ENCODE measurements around the gene ARHGAP4.

The ARHGAP4 gene

GRCh38 chrX:153968754-153969124 is 42.7 kb upstream of the ARHGAP4 start:
- no peaks in the 10 kb centered on the region for H3K9me3 Mint-ChIP-seq
- peak; percentile 53 for DNase-seq
- H3K4me1 Mint-ChIP-seq, result peaks cover 52% of the 10 kb centered on the region
- peaks cover 10% of the 10 kb centered on the region for H3K36me3 Mint-ChIP-seq (ENCODE audit: low read depth)
- TF ChIP-seq CTCF (IDR thresholded peaks at IDR 0.05), result no peak
- no peak overlapping the region for H3K27ac Mint-ChIP-seq
- peaks cover 3% of the 10 kb centered on the region for H3K27me3 Mint-ChIP-seq (ENCODE audit: low read depth, poor library complexity)
- H3K4me3 Mint-ChIP-seq, result peak overlapping the region; percentile 100

- H3K27me3 Mint-ChIP-seq (ENCODE audit: low read depth, poor library complexity), result peaks cover 3% of the 10 kb centered on the region
- H3K36me3 Mint-ChIP-seq (ENCODE audit: low read depth), result peaks cover 10% of the 10 kb centered on the region
Measured at GRCh38 chrX:153968255-153968654, 42.2 kb upstream of the ARHGAP4 start.

GRCh38 chrX:153967536-153968224 is 41.6 kb upstream of the ARHGAP4 start:
- peaks cover 12% of the 10 kb centered on the region for H3K36me3 Mint-ChIP-seq (ENCODE audit: low read depth)

More at GRCh38 chrX:153968255-153968654, 42.2 kb upstream of the ARHGAP4 start:
- peak overlapping the region; percentile 100 for H3K4me3 Mint-ChIP-seq
- no peaks in the 10 kb centered on the region for H3K9me3 Mint-ChIP-seq
- peaks cover 47% of the 10 kb centered on the region for H3K4me1 Mint-ChIP-seq
- TF ChIP-seq CTCF (IDR thresholded peaks at IDR 0.05), result no peak
- no peak for DNase-seq
- peak overlapping the region; percentile 88 for H3K27ac Mint-ChIP-seq

GRCh38 chrX:153966841-153967535 is 40.9 kb upstream of the ARHGAP4 start:
- Mint-ChIP-seq H3K4me1 (peaks cover 43% of the 10 kb centered on the region), H3K27me3 (ENCODE audit: low read depth, poor library complexity) (peaks cover 3% of the 10 kb centered on the region), H3K4me3 (peak overlapping the region; percentile 100), H3K36me3 (ENCODE audit: low read depth) (peaks cover 16% of the 10 kb centered on the region), H3K9me3 (no peaks in the 10 kb centered on the region), H3K27ac (peak overlapping the region; percentile 88)
- TF ChIP-seq CTCF (IDR thresholded peaks at IDR 0.05), result no peak
- DNase-seq, result no peak

More at GRCh38 chrX:153967536-153968224, 41.6 kb upstream of the ARHGAP4 start:
- no peak for TF ChIP-seq CTCF (IDR thresholded peaks at IDR 0.05)
- peak overlapping the region; percentile 88 for H3K27ac Mint-ChIP-seq
- peak overlapping the region; percentile 100 for H3K4me3 Mint-ChIP-seq
- H3K27me3 Mint-ChIP-seq (ENCODE audit: low read depth, poor library complexity), result peaks cover 3% of the 10 kb centered on the region
- no peak for DNase-seq
- no peaks in the 10 kb centered on the region for H3K9me3 Mint-ChIP-seq
- H3K4me1 Mint-ChIP-seq, result peaks cover 43% of the 10 kb centered on the region

GRCh38 chrX:153966283-153966688 is 40.2 kb upstream of the ARHGAP4 start:
- Mint-ChIP-seq H3K9me3 (no peaks in the 10 kb centered on the region), H3K4me3 (peak overlapping the region; percentile 32), H3K27ac (peak overlapping the region; percentile 81), H3K27me3 (ENCODE audit: low read depth, poor library complexity) (peaks cover 3% of the 10 kb centered on the region), H3K36me3 (ENCODE audit: low read depth) (peaks cover 21% of the 10 kb centered on the region), H3K4me1 (peaks cover 43% of the 10 kb centered on the region)
- no peak for TF ChIP-seq CTCF (IDR thresholded peaks at IDR 0.05)
- no peak for DNase-seq

All from nephron progenitor cell (in vitro differentiated cells).